ENCODE data around the gene CREB3L1.

The CREB3L1 gene

DNA sequence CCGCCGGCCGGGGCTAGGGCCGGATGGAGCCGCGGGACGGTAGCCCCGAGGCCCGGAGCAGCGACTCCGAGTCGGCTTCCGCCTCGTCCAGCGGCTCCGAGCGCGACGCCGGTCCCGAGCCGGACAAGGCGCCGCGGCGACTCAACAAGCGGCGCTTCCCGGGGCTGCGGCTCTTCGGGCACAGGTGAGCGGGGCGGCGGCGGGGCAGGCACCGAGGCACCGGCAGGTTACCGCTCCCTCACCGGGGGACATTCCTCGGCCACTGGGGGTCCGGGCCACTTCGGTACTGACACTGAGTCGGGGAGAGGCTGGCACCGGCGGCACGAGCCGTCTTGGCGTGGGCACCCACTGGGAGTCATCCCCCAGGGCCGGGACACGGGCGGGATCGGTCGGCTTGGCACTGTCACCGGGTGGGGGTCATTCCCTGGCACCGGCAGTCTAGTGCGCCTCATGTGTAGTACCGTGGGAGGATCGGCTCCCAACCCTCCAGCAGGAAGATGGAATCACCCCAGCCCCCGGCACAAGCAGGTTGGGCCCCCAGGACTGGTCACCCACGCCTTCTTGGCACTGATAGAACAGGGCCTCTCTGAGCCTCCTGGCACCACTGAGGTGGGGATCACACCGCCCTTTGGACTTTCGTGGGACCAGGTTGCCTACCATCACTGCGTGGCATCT, 70.3 kb downstream of the CREB3L1 start:
- Histone ChIP-seq H3K27me3 (ENCODE audit: control insufficient read depth, insufficient read depth, low read length) (peaks cover 8% of the 10 kb centered on the region), H3K4me1 (ENCODE audit: control insufficient read depth, insufficient read depth, low read length) (peaks cover 34% of the 10 kb centered on the region), H3K36me3 (ENCODE audit: control insufficient read depth, insufficient read depth, low read length) (peaks cover 4% of the 10 kb centered on the region), H3K4me3 (ENCODE audit: low read depth, low read length) (peak overlapping the region; percentile 86), H3K9ac (ENCODE audit: low read depth, low read length) (peak overlapping the region; percentile 70), H3K9me3 (ENCODE audit: control insufficient read depth, insufficient read depth, low read length) (no peaks in the 10 kb centered on the region)

DNA sequence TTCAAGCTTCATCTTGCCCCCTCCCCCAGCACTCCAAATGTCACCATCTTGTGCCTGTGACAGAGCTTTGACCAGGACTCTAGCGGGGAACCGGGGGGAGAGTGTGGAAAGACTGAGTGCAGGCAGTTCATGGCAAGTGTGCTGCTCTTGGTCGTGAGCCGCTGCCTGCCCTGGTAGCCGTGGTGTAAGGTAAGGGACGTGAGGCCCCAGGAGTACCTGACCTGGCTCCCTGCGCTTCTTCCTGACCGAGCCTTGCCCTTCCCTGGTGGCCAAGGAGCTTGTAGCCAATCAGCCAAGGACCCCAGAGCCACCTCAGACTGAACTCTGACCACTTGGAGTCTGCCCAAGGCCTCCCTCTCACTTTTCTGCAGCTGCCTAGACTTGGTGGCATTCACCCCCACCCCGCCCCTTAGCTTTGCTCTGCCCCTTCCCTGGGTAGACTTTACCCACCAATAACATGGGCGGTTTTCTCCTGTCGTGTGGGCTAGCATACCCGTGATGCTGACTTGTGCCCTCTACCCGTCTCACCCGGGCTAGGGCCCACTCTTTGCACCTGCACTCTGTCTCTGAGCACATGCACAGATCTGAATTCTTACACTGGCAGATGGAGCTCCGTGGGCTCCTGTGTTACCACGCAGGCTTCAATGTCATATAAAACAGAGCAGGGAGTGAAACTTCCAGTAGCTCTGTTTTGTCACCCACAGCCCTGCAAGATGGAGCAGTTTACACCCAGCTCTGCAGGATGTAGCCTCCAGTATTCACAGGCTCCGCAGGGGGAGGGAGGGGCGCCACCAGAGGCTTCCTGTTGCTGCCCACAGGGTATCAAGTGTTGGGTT, 71.3 kb downstream of the CREB3L1 start:
- H3K9ac ChIP-seq (ENCODE audit: low read depth, low read length): no peak overlapping the region
- peaks cover 8% of the 10 kb centered on the region for H3K27me3 ChIP-seq (ENCODE audit: control insufficient read depth, insufficient read depth, low read length)
- H3K9me3 ChIP-seq (ENCODE audit: control insufficient read depth, insufficient read depth, low read length): no peaks in the 10 kb centered on the region
- peaks cover 28% of the 10 kb centered on the region for H3K4me1 ChIP-seq (ENCODE audit: control insufficient read depth, insufficient read depth, low read length)
- peak overlapping the region; percentile 86 for H3K4me3 ChIP-seq (ENCODE audit: low read depth, low read length)
- H3K36me3 ChIP-seq (ENCODE audit: control insufficient read depth, insufficient read depth, low read length): peaks cover 6% of the 10 kb centered on the region

DNA sequence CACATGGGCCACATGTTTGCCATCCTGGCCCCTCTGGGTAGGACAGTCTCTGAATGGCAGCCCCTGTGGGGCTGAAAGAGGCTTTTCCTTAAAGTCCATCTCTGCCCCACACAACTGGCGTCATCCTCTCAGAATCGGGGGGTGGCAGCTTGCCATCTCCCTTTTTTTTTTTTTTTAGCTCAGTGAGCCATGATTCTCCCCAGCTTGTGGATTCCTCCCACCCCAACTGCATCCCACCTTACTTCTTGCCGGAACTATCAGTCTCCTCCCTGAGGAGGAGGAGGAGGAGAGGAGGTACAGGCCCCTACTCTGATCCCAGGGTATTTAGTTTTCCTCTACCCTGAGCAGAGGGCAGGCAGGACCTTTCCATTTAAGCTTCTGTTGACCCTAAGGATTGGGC, 73.2 kb downstream of the CREB3L1 start:
- H3K4me3 ChIP-seq (ENCODE audit: low read depth, low read length): no peak overlapping the region
- H3K27me3 ChIP-seq (ENCODE audit: control insufficient read depth, insufficient read depth, low read length): peaks cover 8% of the 10 kb centered on the region
- H3K9ac ChIP-seq (ENCODE audit: low read depth, low read length): no peak overlapping the region
- peaks cover 8% of the 10 kb centered on the region for H3K36me3 ChIP-seq (ENCODE audit: control insufficient read depth, insufficient read depth, low read length)
- no peaks in the 10 kb centered on the region for H3K9me3 ChIP-seq (ENCODE audit: control insufficient read depth, insufficient read depth, low read length)
- peaks cover 25% of the 10 kb centered on the region for H3K4me1 ChIP-seq (ENCODE audit: control insufficient read depth, insufficient read depth, low read length)

DNA sequence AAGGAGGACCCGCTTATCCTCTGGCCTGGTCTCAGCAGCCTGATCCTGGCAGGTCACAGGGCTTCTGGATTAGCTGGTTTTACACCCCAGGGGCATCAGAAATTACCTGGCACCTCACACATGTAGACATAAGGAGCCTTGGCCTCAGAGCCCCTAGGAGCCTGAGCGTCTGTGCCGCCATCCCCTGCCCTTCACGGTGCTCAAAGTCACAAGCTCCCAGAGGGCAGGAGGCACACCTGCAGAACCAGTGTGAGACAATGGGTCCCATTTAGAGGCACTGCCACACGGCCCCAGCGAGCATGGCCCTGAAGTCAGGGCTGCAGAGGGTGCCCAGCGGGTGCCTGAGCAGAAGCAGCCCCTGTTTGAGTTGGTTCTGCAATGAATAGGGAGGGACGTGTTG, 73.7 kb downstream of the CREB3L1 start:
- peaks cover 8% of the 10 kb centered on the region for H3K36me3 ChIP-seq (ENCODE audit: control insufficient read depth, insufficient read depth, low read length)
- peak overlapping the region; percentile 5 for H3K9ac ChIP-seq (ENCODE audit: low read depth, low read length)
- H3K4me1 ChIP-seq (ENCODE audit: control insufficient read depth, insufficient read depth, low read length): peaks cover 25% of the 10 kb centered on the region
- H3K9me3 ChIP-seq (ENCODE audit: control insufficient read depth, insufficient read depth, low read length): no peaks in the 10 kb centered on the region
- H3K4me3 ChIP-seq (ENCODE audit: low read depth, low read length): no peak overlapping the region
- peaks cover 7% of the 10 kb centered on the region for H3K27me3 ChIP-seq (ENCODE audit: control insufficient read depth, insufficient read depth, low read length)

DNA sequence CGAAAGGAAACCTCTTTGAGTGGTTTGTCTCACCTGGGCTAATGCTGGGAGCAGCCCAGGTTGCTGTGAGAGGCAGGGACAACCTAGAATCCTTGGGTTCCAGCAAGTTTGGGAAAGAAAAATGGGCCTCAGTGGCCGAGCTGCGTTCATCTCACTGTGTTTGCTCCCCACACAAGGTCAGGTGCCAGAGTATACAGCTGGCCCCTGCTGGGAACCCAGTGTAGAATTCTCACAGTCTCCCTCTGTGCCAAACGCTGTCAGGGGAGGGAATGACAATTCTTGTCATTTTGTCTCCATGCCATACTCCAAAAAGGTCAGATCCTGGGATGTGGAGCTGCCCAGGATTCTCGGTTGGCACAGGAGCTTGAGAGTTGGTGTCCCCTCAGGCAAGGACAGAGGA, 74.1 kb downstream of the CREB3L1 start:
- Histone ChIP-seq H3K36me3 (ENCODE audit: control insufficient read depth, insufficient read depth, low read length) (peaks cover 8% of the 10 kb centered on the region), H3K9ac (ENCODE audit: low read depth, low read length) (peak overlapping the region; percentile 5), H3K4me3 (ENCODE audit: low read depth, low read length) (no peak overlapping the region), H3K27me3 (ENCODE audit: control insufficient read depth, insufficient read depth, low read length) (peaks cover 2% of the 10 kb centered on the region), H3K4me1 (ENCODE audit: control insufficient read depth, insufficient read depth, low read length) (peaks cover 24% of the 10 kb centered on the region), H3K9me3 (ENCODE audit: control insufficient read depth, insufficient read depth, low read length) (no peaks in the 10 kb centered on the region)

DNA sequence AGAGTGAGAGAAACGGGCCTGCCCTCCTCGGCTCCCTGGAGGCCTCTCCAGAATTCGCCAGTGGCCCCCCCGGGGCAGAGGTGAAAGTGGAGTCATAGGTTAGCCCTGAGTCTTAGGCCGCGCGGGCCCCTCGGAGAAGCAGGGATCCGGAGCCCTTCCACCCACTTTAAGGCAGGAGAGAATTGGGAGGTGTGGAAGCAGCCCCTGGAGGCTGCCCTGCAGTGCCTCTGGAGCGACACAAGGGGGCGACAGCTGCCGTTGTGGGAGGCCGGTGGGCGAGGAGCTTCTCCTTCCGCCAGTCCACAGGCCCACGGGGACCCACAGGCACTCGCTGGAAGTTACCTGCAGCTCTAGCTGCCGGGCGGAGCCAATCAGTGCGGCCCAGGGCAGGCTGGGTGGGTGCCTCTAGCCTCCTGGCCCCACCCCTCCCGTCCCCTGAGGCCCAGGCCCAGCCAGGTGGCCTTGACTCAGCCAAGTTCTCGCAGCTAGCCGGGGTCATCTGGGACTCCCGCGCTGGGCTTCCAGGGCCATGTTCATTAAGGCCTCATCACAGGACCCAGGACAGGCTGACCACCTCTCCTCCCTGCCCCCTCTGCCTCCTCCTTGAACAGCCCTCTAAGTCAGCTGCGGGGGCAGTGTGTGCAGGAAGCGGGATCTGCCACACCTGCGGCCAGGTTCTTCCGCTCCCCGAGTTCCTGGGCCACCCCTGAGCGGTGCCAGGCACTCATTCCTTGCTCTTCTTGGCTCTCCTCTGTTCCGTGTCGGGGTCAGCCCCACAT, 74.8 kb downstream of the CREB3L1 start:
- Histone ChIP-seq H3K9ac (ENCODE audit: low read depth, low read length) (peak overlapping the region; percentile 28), H3K36me3 (ENCODE audit: control insufficient read depth, insufficient read depth, low read length) (peaks cover 8% of the 10 kb centered on the region), H3K4me3 (ENCODE audit: low read depth, low read length) (peak overlapping the region; percentile 16), H3K9me3 (ENCODE audit: control insufficient read depth, insufficient read depth, low read length) (no peaks in the 10 kb centered on the region), H3K4me1 (ENCODE audit: control insufficient read depth, insufficient read depth, low read length) (peaks cover 22% of the 10 kb centered on the region), H3K27me3 (ENCODE audit: control insufficient read depth, insufficient read depth, low read length) (no peaks in the 10 kb centered on the region)

DNA sequence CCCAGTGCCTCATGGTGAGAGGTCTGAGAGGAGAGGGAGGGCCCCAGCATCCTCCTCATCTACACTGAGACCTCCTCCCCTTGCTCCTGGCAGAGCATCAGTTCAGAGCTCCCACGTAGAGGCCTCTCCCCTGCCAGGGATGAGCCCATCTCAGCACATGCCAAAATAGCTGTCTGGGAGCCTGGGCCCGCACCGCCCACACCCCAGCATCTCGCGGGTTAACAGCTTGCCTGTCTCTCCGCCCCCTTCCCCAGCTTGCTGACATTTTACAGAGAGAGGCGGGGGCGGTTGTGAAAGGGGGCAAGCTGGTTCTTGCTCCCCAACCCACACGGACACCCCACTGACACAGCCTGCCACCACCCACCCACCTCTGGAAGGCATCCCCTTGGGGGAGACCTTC, 76.2 kb downstream of the CREB3L1 start:
- no peaks in the 10 kb centered on the region for H3K9me3 ChIP-seq (ENCODE audit: control insufficient read depth, insufficient read depth, low read length)
- H3K4me3 ChIP-seq (ENCODE audit: low read depth, low read length): no peak overlapping the region
- H3K27me3 ChIP-seq (ENCODE audit: control insufficient read depth, insufficient read depth, low read length): no peaks in the 10 kb centered on the region
- peaks cover 8% of the 10 kb centered on the region for H3K36me3 ChIP-seq (ENCODE audit: control insufficient read depth, insufficient read depth, low read length)
- peak overlapping the region; percentile 37 for H3K9ac ChIP-seq (ENCODE audit: low read depth, low read length)
- H3K4me1 ChIP-seq (ENCODE audit: control insufficient read depth, insufficient read depth, low read length): peaks cover 19% of the 10 kb centered on the region

DNA sequence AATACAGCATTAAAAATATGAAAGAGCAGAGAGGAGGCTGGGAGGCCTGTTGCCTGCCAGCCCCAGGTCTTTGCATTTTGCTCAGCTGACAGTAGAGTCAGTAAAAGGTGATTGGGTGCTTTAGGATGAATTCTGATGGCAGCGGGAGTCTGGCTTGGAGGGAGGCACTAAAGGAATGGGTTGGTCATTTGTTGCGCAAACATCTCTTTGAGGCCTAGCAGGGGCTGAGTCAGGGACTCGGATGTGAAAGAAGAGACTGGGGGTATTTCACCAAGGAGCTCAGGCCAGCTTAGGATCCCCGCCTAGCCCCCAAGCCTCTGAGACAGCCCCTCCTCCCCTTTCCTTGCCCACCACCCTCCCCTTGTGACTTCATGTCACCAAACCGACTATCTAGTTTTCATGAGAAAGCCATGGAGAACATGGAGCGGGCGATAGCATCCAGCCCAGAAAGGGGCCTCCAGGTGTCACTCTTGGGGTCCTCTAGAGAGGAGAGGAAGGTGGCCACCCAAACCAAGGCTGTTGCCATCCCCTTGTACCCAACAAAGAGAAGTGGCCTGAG, 79.5 kb downstream of the CREB3L1 start:
- Histone ChIP-seq H3K4me3 (ENCODE audit: low read depth, low read length) (no peak overlapping the region), H3K36me3 (ENCODE audit: control insufficient read depth, insufficient read depth, low read length) (peaks cover 5% of the 10 kb centered on the region), H3K9ac (ENCODE audit: low read depth, low read length) (no peak overlapping the region), H3K9me3 (ENCODE audit: control insufficient read depth, insufficient read depth, low read length) (no peaks in the 10 kb centered on the region), H3K27me3 (ENCODE audit: control insufficient read depth, insufficient read depth, low read length) (no peaks in the 10 kb centered on the region), H3K4me1 (ENCODE audit: control insufficient read depth, insufficient read depth, low read length) (peaks cover 6% of the 10 kb centered on the region)

DNA sequence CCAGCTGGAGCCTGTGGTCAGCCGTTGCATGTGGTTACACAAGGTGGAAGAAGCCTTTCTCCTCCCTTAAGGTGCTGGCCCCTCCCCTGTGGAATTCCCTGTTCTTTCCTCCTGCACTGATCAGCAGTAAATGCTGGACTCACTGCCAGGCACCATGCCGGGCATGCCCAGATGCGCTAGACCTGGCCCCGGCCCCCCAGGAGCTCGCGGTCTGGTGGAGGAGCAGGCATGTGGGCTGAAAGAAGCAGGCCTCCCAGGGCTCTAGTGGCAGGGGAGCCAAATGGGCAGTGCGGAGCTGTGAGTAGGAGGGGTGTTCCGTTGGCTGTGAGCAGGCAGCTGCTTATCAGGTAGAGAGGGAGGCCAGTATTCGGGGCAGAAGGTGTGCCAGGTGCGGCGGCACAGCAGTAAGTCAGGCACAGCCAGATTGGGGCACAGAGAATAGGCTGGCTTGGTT, 80.0 kb downstream of the CREB3L1 start:
- peaks cover 9% of the 10 kb centered on the region for H3K36me3 ChIP-seq (ENCODE audit: control insufficient read depth, insufficient read depth, low read length)
- H3K9me3 ChIP-seq (ENCODE audit: control insufficient read depth, insufficient read depth, low read length): no peaks in the 10 kb centered on the region
- no peaks in the 10 kb centered on the region for H3K27me3 ChIP-seq (ENCODE audit: control insufficient read depth, insufficient read depth, low read length)
- peaks cover 6% of the 10 kb centered on the region for H3K4me1 ChIP-seq (ENCODE audit: control insufficient read depth, insufficient read depth, low read length)
- H3K9ac ChIP-seq (ENCODE audit: low read depth, low read length): no peak overlapping the region
- H3K4me3 ChIP-seq (ENCODE audit: low read depth, low read length): no peak overlapping the region

DNA sequence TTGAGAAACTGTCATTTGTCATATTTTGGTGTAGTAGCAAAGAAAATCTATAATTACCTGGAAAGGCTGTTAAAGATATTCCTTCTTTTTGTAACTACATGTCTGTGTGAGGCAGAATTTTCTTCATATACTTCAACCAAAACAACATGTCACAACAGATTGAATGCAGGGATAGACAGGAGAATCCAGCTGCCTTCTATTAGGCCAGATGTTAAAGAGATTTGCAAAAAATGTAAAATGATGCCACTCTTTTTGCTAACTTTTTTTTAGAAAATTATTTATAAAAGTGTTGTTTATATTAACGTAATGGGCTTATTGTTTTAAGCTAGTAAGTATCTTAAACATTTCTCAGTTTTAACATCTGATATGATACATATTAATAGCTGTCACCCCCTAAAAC, 82.5 kb downstream of the CREB3L1 start:
- Histone ChIP-seq H3K9me3 (ENCODE audit: control insufficient read depth, insufficient read depth, low read length) (no peaks in the 10 kb centered on the region), H3K4me1 (ENCODE audit: control insufficient read depth, insufficient read depth, low read length) (peaks cover 6% of the 10 kb centered on the region), H3K36me3 (ENCODE audit: control insufficient read depth, insufficient read depth, low read length) (peaks cover 6% of the 10 kb centered on the region), H3K27me3 (ENCODE audit: control insufficient read depth, insufficient read depth, low read length) (no peaks in the 10 kb centered on the region), H3K4me3 (ENCODE audit: low read depth, low read length) (no peak overlapping the region), H3K9ac (ENCODE audit: low read depth, low read length) (no peak overlapping the region)

DNA sequence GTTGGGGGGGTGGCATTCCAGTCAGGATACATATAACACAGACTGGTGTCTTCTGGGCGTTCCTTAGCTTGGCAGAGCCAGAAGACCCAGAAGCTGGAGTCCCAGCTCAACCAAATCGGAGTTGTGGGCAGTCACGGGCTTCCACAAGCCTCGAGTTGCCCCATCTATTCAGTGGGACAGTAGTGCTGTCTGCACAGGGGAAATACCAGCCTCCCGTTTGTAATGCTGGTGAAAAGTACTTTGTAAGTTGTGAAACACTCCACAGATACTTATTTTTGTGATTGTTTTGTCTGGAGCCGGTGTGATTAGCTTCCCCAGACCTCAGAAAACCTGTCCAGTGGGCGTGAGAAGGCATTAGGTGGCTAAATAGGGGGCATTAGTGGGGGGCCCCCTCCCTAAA, 83.4 kb downstream of the CREB3L1 start:
- H3K4me3 ChIP-seq (ENCODE audit: low read depth, low read length): no peak overlapping the region
- H3K9ac ChIP-seq (ENCODE audit: low read depth, low read length): peak overlapping the region; percentile 37
- no peaks in the 10 kb centered on the region for H3K27me3 ChIP-seq (ENCODE audit: control insufficient read depth, insufficient read depth, low read length)
- H3K36me3 ChIP-seq (ENCODE audit: control insufficient read depth, insufficient read depth, low read length): peaks cover 6% of the 10 kb centered on the region
- H3K4me1 ChIP-seq (ENCODE audit: control insufficient read depth, insufficient read depth, low read length): peaks cover 6% of the 10 kb centered on the region
- H3K9me3 ChIP-seq (ENCODE audit: control insufficient read depth, insufficient read depth, low read length): no peaks in the 10 kb centered on the region
